H1 (cell line): ENCODE results near the gene PRRT4. TPM values are rescaled to one million over a fixed set of nuclear protein-coding genes. Genes with fewer than 3 reads are reported as not detected.

Source experiments
- CTCF ChIA-PET: fragments of 300-600 bp; sonication (Branson Sonifier 250); formaldehyde crosslinking; loops from one replicate; lab custom pipeline; 2021; ENCODE audit not compliant: partially characterized antibody; lab: Charles Lee
- POLR2A ChIA-PET: fragments of 300-600 bp; sonication (Branson Sonifier 250); formaldehyde crosslinking; loops from one replicate; lab custom pipeline; 2021; ENCODE audit warnings: inconsistent platforms; ENCODE audit not compliant: partially characterized antibody; lab: Charles Lee
- DNase-seq, 2 experiments: peaks; one replicate each; pipeline versions ENCODE4 v3.0.0 to v3.0.0-alpha.2; 2010 to 2022; ENCODE audit warnings: low spot score in 2 of 2, low read depth in 1 of 2, mixed read lengths in 1 of 2
- FAIRE-seq: peaks from 2 replicates; lab custom pipeline; 2011; peaks lifted over from hg19 to GRCh38; lab: Jason Lieb, UNC
- H2AFZ ChIP-seq: 2 replicates; pipeline ENCODE4 v1.8.1; 2012; ENCODE audit warnings: low read length, inconsistent platforms
- H2AK5ac ChIP-seq: 2 replicates; pipeline ENCODE4 v1.6.1; 2013; ENCODE audit warnings: low read depth, low read length
- H2BK120ac ChIP-seq: replicated peaks from 2 replicates; pipeline ENCODE3; 2013; ENCODE audit warnings: low read depth, low read length, inconsistent platforms
- H2BK12ac ChIP-seq: 2 replicates; pipeline ENCODE4 v1.6.1; 2013; ENCODE audit warnings: low read depth, low read length
- H2BK15ac ChIP-seq: 2 replicates; pipeline ENCODE4 v1.6.1; 2013; ENCODE audit warnings: low read length
- H2BK20ac ChIP-seq: 2 replicates; pipeline ENCODE4 v1.6.1; 2013; ENCODE audit warnings: low read length
- H2BK5ac ChIP-seq: 2 replicates; pipeline ENCODE4 v1.6.1; 2013; ENCODE audit warnings: low read depth, low read length
- H3K14ac ChIP-seq: 2 replicates; pipeline ENCODE4 v1.6.1; 2013; ENCODE audit warnings: inconsistent platforms; ENCODE audit not compliant: insufficient read length
- H3K18ac ChIP-seq: 2 replicates; pipeline ENCODE4 v1.6.1; 2013; ENCODE audit warnings: low read length; ENCODE audit errors: extremely low read depth
- H3K23ac ChIP-seq: 2 replicates; pipeline ENCODE4 v1.6.1; 2013; ENCODE audit warnings: inconsistent platforms; ENCODE audit not compliant: insufficient read length
- H3K23me2 ChIP-seq: 2 replicates; pipeline ENCODE4 v1.6.1; 2013; ENCODE audit warnings: low read depth, low read length
- H3K27ac ChIP-seq: 2 replicates; pipeline ENCODE4 v1.6.1; 2011; ENCODE audit warnings: low read depth, low read length, inconsistent platforms
- H3K27me3 ChIP-seq, 4 experiments: replicated peaks in 1 of 4; 1 replicate in 1 of 4; 2 replicates in 3 of 4; pipeline versions ENCODE4 v1.6.1 to v1.8.1; 2011 to 2013; ENCODE audit warnings: low read length in 3 of 4, mild to moderate bottlenecking in 3 of 4, inconsistent platforms in 2 of 4, mixed read lengths in 2 of 4, moderate library complexity in 1 of 4; ENCODE audit not compliant: control insufficient read depth in 3 of 4, insufficient read depth in 3 of 4; ENCODE audit errors: extremely low read depth in 1 of 4
- H3K36me3 ChIP-seq, 4 experiments: 2 replicates each; pipeline versions ENCODE4 v1.6.1 to v1.8.1; 2011 to 2013; ENCODE audit warnings: mild to moderate bottlenecking in 4 of 4, low read length in 3 of 4, moderate library complexity in 2 of 4, control low read depth in 1 of 4, inconsistent platforms in 1 of 4; ENCODE audit not compliant: insufficient read depth in 4 of 4, control insufficient read depth in 2 of 4
- H3K4ac ChIP-seq: replicated peaks from 2 replicates; pipeline ENCODE3; 2013; ENCODE audit warnings: low read length, low read depth, mixed read lengths, inconsistent platforms; ENCODE audit not compliant: insufficient read length
- H3K4me1 ChIP-seq, 4 experiments: replicated peaks in 1 of 4; 1 replicate in 1 of 4; 2 replicates in 3 of 4; pipeline versions ENCODE4 v1.6.1 to v1.8.1; 2011 to 2013; ENCODE audit warnings: low read length in 3 of 4, inconsistent platforms in 2 of 4, mixed read lengths in 1 of 4; ENCODE audit not compliant: insufficient read depth in 4 of 4, control insufficient read depth in 3 of 4
- H3K4me2 ChIP-seq, 2 experiments: 2 replicates each; pipeline versions ENCODE4 v1.6.1 to v1.8.1; 2011 to 2013; ENCODE audit warnings: low read depth in 2 of 2, low read length in 2 of 2, control low read depth in 1 of 2, inconsistent platforms in 1 of 2, mild to moderate bottlenecking in 1 of 2; ENCODE audit not compliant: insufficient read depth in 1 of 2
- H3K4me3 ChIP-seq, 4 experiments: fragments of 200-600, 300-600 bp in 1 of 4; sonication (generic), shearing (Covaris generic), sonication (Bioruptor Twin) in 1 of 4; 2 replicates each; pipeline versions ENCODE4 v1.5.1 to v1.8.1; 2011 to 2016; ENCODE audit warnings: low read length in 4 of 4, low read depth in 3 of 4, control low read depth in 2 of 4, inconsistent platforms in 2 of 4, mild to moderate bottlenecking in 2 of 4, mixed read lengths in 1 of 4, moderate library complexity in 1 of 4; ENCODE audit not compliant: insufficient read depth in 2 of 4; ENCODE audit errors: extremely low read depth in 1 of 4
- H3K56ac ChIP-seq: replicated peaks from 2 replicates; pipeline ENCODE3; 2013; ENCODE audit warnings: low read depth, mild to moderate bottlenecking, mixed read lengths, low read length, inconsistent platforms; ENCODE audit not compliant: insufficient read length
- H3K79me1 ChIP-seq: 2 replicates; pipeline ENCODE4 v1.6.1; 2013; ENCODE audit warnings: low read depth, low read length, control low read depth
- H3K79me2 ChIP-seq, 2 experiments: 2 replicates each; pipeline versions ENCODE4 v1.6.1 to v1.8.1; 2012 to 2013; ENCODE audit warnings: low read length in 2 of 2, mild to moderate bottlenecking in 2 of 2, inconsistent platforms in 1 of 2; ENCODE audit not compliant: insufficient read depth in 2 of 2, control insufficient read depth in 1 of 2
- H3K9ac ChIP-seq, 4 experiments: replicated peaks in 1 of 4; 1 replicate in 1 of 4; 2 replicates in 3 of 4; pipeline versions ENCODE4 v1.6.1 to v1.8.1; 2011 to 2013; ENCODE audit warnings: low read depth in 3 of 4, low read length in 3 of 4, control low read depth in 2 of 4, mild to moderate bottlenecking in 2 of 4, moderate library complexity in 2 of 4, inconsistent platforms in 1 of 4; ENCODE audit errors: extremely low read depth in 1 of 4
- H3K9me3 ChIP-seq, 2 experiments: 2 replicates each; pipeline versions ENCODE4 v1.6.1 to v1.8.1; 2012 to 2013; ENCODE audit warnings: mild to moderate bottlenecking in 2 of 2, moderate library complexity in 2 of 2, control low read depth in 1 of 2, inconsistent platforms in 1 of 2, low read depth in 1 of 2, low read length in 1 of 2, mixed read lengths in 1 of 2; ENCODE audit not compliant: insufficient read depth in 2 of 2
- H4K20me1 ChIP-seq, 2 experiments: replicated peaks in 1 of 2; 2 replicates each; pipeline versions ENCODE3 to v1.8.1; 2011 to 2013; ENCODE audit warnings: inconsistent platforms in 2 of 2, low read length in 2 of 2, mild to moderate bottlenecking in 1 of 2; ENCODE audit not compliant: insufficient read depth in 2 of 2, control insufficient read depth in 1 of 2
- H4K5ac ChIP-seq: 2 replicates; pipeline ENCODE4 v1.6.1; 2013; ENCODE audit warnings: low read length, low read depth, mixed read lengths, inconsistent platforms; ENCODE audit not compliant: insufficient read length
- H4K8ac ChIP-seq: 2 replicates; pipeline ENCODE4 v1.8.0; 2013; ENCODE audit warnings: mild to moderate bottlenecking, moderate library complexity, low read length, inconsistent platforms; ENCODE audit not compliant: insufficient read depth; ENCODE audit errors: extremely low read depth
- H4K91ac ChIP-seq: replicated peaks from 2 replicates; pipeline ENCODE3; 2013; ENCODE audit warnings: low read length, mixed read lengths, inconsistent platforms; ENCODE audit not compliant: insufficient read length
- CTBP2 ChIP-seq: IDR thresholded peaks from 2 replicates; pipeline ENCODE4 v1.7.0; 2011; ENCODE audit warnings: borderline replicate concordance, mild to moderate bottlenecking, moderate library complexity, mixed read lengths, low read length; ENCODE audit not compliant: insufficient read depth, insufficient read length
- HDAC6 ChIP-seq: IDR thresholded peaks from one replicate; pipeline ENCODE4 v1.7.1; 2012; ENCODE audit warnings: low read depth, mild to moderate bottlenecking, inconsistent platforms, low read length, moderate library complexity
- JUN ChIP-seq: IDR thresholded peaks from 2 replicates; pipeline ENCODE4 v1.6.1; 2011; ENCODE audit warnings: low read depth, mild to moderate bottlenecking, improper control_type of control experiment, low read length
- NANOG ChIP-seq: IDR thresholded peaks from 2 replicates; pipeline ENCODE4 v1.6.1; 2011; ENCODE audit warnings: low read length, low read depth, mild to moderate bottlenecking, inconsistent platforms; ENCODE audit not compliant: insufficient read depth, poor library complexity, severe bottlenecking
- PHF8 ChIP-seq: fragments of 200-600 bp; sonication (generic); conservative IDR thresholded peaks from 2 replicates; pipeline ENCODE4 v1.7.1; 2012; ENCODE audit warnings: low read depth, mild to moderate bottlenecking, inconsistent platforms, low read length, moderate library complexity
- POLR2A ChIP-seq, 2 experiments: IDR thresholded peaks; 1 replicate in 1 of 2; 2 replicates in 1 of 2; pipeline ENCODE4 v1.6.1; 2011; ENCODE audit warnings: low read depth in 2 of 2, low read length in 2 of 2, mild to moderate bottlenecking in 2 of 2; ENCODE audit errors: control extremely low read depth in 1 of 2
- RFX5 ChIP-seq: IDR thresholded peaks from 2 replicates; pipeline ENCODE4 v1.6.1; 2011; ENCODE audit warnings: low read depth, low read length, improper control_type of control experiment, borderline replicate concordance
- SP1 ChIP-seq: IDR thresholded peaks from 2 replicates; pipeline ENCODE4 v1.6.1; 2011; ENCODE audit warnings: low read depth, low read length
- SRF ChIP-seq: IDR thresholded peaks from 2 replicates; pipeline ENCODE4 v1.6.1; 2011; ENCODE audit warnings: mild to moderate bottlenecking, low read depth, low read length, moderate library complexity
- YY1 ChIP-seq: IDR thresholded peaks from 2 replicates; pipeline ENCODE4 v1.6.1; 2011; ENCODE audit warnings: low read depth, mild to moderate bottlenecking, low read length
- WGBS, 2 experiments: shearing (Covaris generic) in 1 of 2; methylation state at CpG; one replicate each; pipeline versions ENCODE4 v1.1.6 to v1.1.7; 2013 to 2015; ENCODE audit warnings: low lambda C conversion rate in 2 of 2, mixed read lengths in 2 of 2, inconsistent platforms in 1 of 2, low coverage in 1 of 2, missing lambda C conversion rate in 1 of 2; ENCODE audit not compliant: insufficient replicate concordance in 2 of 2, insufficient coverage in 1 of 2, insufficient read length in 1 of 2; ENCODE audit errors: extremely low coverage in 1 of 2, missing lambda C conversion rate in 1 of 2; 5-methylcytosine and 5-hydroxymethylcytosine counted together
- polyA plus RNA-seq, 7 experiments: library from polyadenylated mRNA; depleted of rRNA in 3 of 7; stranded (reverse) in 5 of 7; unstranded in 2 of 7; fragments of >200 nt in 5 of 7; fragments of 200-250 nt in 2 of 7; gene quantifications; 1 replicate in 5 of 7; 2 replicates in 1 of 7; 4 replicates in 1 of 7; pipeline versions ENCODE4 v1.2.1 to v1.2.3, GENCODE V29; 2011 to 2013; ENCODE audit warnings: missing spikeins in 2 of 7, mixed read lengths in 2 of 7
- total RNA-seq: library from RNA; stranded (reverse); fragmentation: NEBNext Ultra II Directional; extraction: Animal tissue kit (Norgen Biotek cat#: 25700); gene quantifications from 2 replicates; pipeline ENCODE4 v1.2.1, GENCODE V29; 2021
- TF ChIP-seq, protein P1 (sequence below): IDR thresholded peaks from 2 replicates; pipeline ENCODE4 v1.6.1; 2012; ENCODE audit warnings: low read length, inconsistent platforms

The PRRT4 gene
- total and polyA plus RNA-seq, 2 of the 8 experiments (the other 6 are each of a cell fraction or from before 2014, with no cell fraction given): 0.34 to 1.0 TPM

DNA sequence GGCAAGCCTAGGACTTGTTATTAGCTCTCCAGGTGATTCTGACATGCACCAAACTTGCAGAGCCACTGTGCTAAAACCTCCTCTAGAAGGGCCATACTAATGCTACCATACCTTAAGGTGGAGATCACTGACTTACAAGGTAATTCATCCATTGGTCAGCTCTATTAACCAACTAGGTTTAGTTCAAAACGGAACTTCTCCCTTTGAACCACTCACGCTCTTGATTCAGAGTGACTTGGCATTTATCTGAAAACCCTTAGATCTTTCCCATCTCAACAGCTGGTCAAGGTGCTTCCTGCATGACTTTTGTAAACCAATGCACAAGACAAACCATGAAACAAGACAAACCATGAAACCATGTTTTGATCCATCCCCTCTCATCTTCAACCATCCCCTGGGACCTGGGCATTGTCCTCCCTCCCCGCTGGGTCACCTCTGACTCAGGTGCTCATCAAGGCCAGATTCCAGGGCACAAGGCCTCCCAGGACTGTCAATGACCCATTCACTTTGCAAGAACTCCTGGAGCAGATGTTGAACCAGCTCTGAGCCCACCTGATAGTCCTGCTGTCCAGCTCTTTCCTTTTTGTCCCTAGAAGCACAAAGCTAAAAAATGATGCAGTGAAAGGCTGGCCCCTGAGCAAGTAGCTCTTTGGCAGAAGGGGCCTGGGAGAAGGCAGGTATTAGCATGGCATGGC lies 29.5 kb upstream of the PRRT4 start:
- Histone ChIP-seq H4K20me1 (no peaks in the 10 kb centered on the region), H2AK5ac (no peak overlapping the region), H3K9me3 (no peaks in the 10 kb centered on the region), H4K5ac (no peak overlapping the region), H3K79me1 (no peaks in the 10 kb centered on the region), H3K56ac (no peak overlapping the region), H2BK20ac (no peak overlapping the region), H2BK12ac (no peak overlapping the region), H3K4ac (no peak overlapping the region), H3K79me2 (no peaks in the 10 kb centered on the region), H2BK15ac (no peak overlapping the region), H2BK5ac (no peak overlapping the region), H3K18ac (no peak overlapping the region), H3K27me3 (peaks cover 0 to 6% (median 0%) of the 10 kb centered on the region in 4 experiments; a peak in 2 of 7 replicates), H3K4me2 (no peak overlapping the region), H3K36me3 (no peaks in the 10 kb centered on the region), H3K4me3 (no peak overlapping the region), H3K23me2 (no peaks in the 10 kb centered on the region; the same call in 1 of the 2 replicates), H4K91ac (no peak overlapping the region), H2AFZ (no peak overlapping the region), H3K14ac (no peak overlapping the region), H4K8ac (no peak overlapping the region), H3K4me1 (peaks cover 0 to 11% (median 9%) of the 10 kb centered on the region in 4 experiments; a peak in 6 of 7 replicates), H3K9ac (no peak overlapping the region), H3K27ac (no peak overlapping the region), H3K23ac (no peak overlapping the region), H2BK120ac (no peak overlapping the region)
- FAIRE-seq (no peak), DNase-seq (no peak)
- CTCF ChIA-PET: interaction anchor here (0.7 to 19.2 kb wide), 10 partner anchors 9 to 70 kb away, joined by 3 to 345 read pairs (median 22); partner anchors contain the start of genes PRRT4 and RBM28
- TF ChIP-seq PHF8: no peak
- TF ChIP-seq NANOG: no peak
- no peak for TF ChIP-seq JUN
- TF ChIP-seq YY1: no peak
- no peak for TF ChIP-seq CTBP2
- TF ChIP-seq RFX5: no peak
- TF ChIP-seq, protein P1, sequence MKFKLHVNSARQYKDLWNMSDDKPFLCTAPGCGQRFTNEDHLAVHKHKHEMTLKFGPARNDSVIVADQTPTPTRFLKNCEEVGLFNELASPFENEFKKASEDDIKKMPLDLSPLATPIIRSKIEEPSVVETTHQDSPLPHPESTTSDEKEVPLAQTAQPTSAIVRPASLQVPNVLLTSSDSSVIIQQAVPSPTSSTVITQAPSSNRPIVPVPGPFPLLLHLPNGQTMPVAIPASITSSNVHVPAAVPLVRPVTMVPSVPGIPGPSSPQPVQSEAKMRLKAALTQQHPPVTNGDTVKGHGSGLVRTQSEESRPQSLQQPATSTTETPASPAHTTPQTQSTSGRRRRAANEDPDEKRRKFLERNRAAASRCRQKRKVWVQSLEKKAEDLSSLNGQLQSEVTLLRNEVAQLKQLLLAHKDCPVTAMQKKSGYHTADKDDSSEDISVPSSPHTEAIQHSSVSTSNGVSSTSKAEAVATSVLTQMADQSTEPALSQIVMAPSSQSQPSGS: no peak
- TF ChIP-seq SP1: no peak
- no peak for TF ChIP-seq SRF
- TF ChIP-seq POLR2A (IDR thresholded peaks at IDR 0.05; ENCODE audit: control extremely low read depth in 1 of 2, low read depth in 2 of 2, low read length in 2 of 2): no peak
- TF ChIP-seq HDAC6: no peak
- POLR2A ChIA-PET: interaction anchor here (1.1 to 2.3 kb wide), 4 partner anchors 14 to 46 kb away, joined by 3 to 8 read pairs (median 4); no protein-coding TSS in a partner anchor
- WGBS, 2 experiments: 90% methylated on average over 3 of the region's 3 CpGs; no CpG with 5 or more reads in 1 of the 2 experiments
